SU-DHL-6 (cell line): ENCODE results near the gene GAS7.

Experiments
- H2AFZ ChIP-seq: fragments of 200-600 bp; sonication (generic); 2 replicates; pipeline ENCODE4 v1.6.1; 2014; ENCODE audit warnings: low read depth, mild to moderate bottlenecking, moderate library complexity, mixed read lengths, antibody characterized with exemption, low read length; ENCODE audit not compliant: severe bottlenecking
- H3F3A ChIP-seq: fragments of 200-600 bp; shearing (Covaris generic); 2 replicates; pipeline ENCODE4 v1.6.0; 2016; ENCODE audit warnings: antibody characterized with exemption, mild to moderate bottlenecking; ENCODE audit not compliant: insufficient read depth
- H3K27ac ChIP-seq: fragments of 200-600 bp; sonication (generic); 2 replicates; pipeline ENCODE4 v1.5.1; 2016; ENCODE audit warnings: low read depth, mild to moderate bottlenecking, low read length, moderate library complexity, mixed read lengths
- H3K27me3 ChIP-seq: fragments of 200-600 bp; sonication (generic), shearing (Covaris generic); 2 replicates; pipeline ENCODE4 v1.6.0; 2014; ENCODE audit warnings: mild to moderate bottlenecking, low read length
- H3K36me3 ChIP-seq: fragments of 200-600 bp; sonication (generic); 2 replicates; pipeline ENCODE4 v1.6.1; 2014; ENCODE audit warnings: mild to moderate bottlenecking, low read length, mixed read lengths
- H3K4me2 ChIP-seq: fragments of 300-600, 200-600 bp; shearing (Covaris generic), sonication (generic); 2 replicates; pipeline ENCODE4 v1.6.0; 2014; ENCODE audit warnings: low read length, low read depth, mild to moderate bottlenecking; ENCODE audit not compliant: poor library complexity, severe bottlenecking
- H3K4me3 ChIP-seq: fragments of 200-600 bp; sonication (generic); 2 replicates; pipeline ENCODE4 v1.5.1; 2014; ENCODE audit warnings: antibody characterized with exemption, low read length, mild to moderate bottlenecking, mixed read lengths; ENCODE audit not compliant: insufficient read depth, poor library complexity, severe bottlenecking
- H3K79me2 ChIP-seq: fragments of 200-600 bp; sonication (generic); 2 replicates; pipeline ENCODE4 v1.6.1; 2014; ENCODE audit warnings: mild to moderate bottlenecking, low read length, moderate library complexity; ENCODE audit not compliant: insufficient read depth
- H3K9ac ChIP-seq: fragments of 200-600 bp; sonication (generic); 2 replicates; pipeline ENCODE4 v1.7.0; 2014; ENCODE audit warnings: mild to moderate bottlenecking, low read length
- H3K9me2 ChIP-seq: fragments of 200-600 bp; sonication (generic); replicated peaks from 2 replicates; pipeline ENCODE4 v1.6.1; 2014; ENCODE audit warnings: low read length; ENCODE audit not compliant: insufficient read depth
- H3K9me3 ChIP-seq: fragments of 200-600 bp; sonication (generic); 2 replicates; pipeline ENCODE4 v1.6.1; 2014; ENCODE audit warnings: low read length, mixed read lengths; ENCODE audit not compliant: insufficient read depth
- H4K20me1 ChIP-seq: fragments of 200-600 bp; sonication (generic); 2 replicates; pipeline ENCODE4 v1.6.1; 2014; ENCODE audit warnings: low read depth, mild to moderate bottlenecking, antibody characterized with exemption, low read length, moderate library complexity, mixed read lengths
- CTCF ChIP-seq: fragments of 200-600 bp; sonication (generic); IDR thresholded peaks from one replicate; pipeline ENCODE4 v1.5.1; 2017; ENCODE audit warnings: antibody characterized with exemption, mild to moderate bottlenecking, low read length, moderate library complexity; ENCODE audit not compliant: insufficient read depth, poor library complexity, severe bottlenecking
- EZH2phosphoT487 ChIP-seq: fragments of 200-600 bp; sonication (generic), shearing (Covaris generic); conservative IDR thresholded peaks from 2 replicates; pipeline ENCODE4 v1.6.1; 2018; ENCODE audit warnings: mild to moderate bottlenecking, antibody characterized with exemption, low read length, moderate library complexity, mixed read lengths

GAS7 gene

GRCh38 chr17:9958586-9959281 lies 239.7 kb downstream of the GAS7 start:
- no peak overlapping the region for H3K4me2 ChIP-seq
- no peak overlapping the region for H3K9ac ChIP-seq
- H2AFZ ChIP-seq: no peak overlapping the region
- H4K20me1 ChIP-seq: no peaks in the 10 kb centered on the region
- H3K79me2 ChIP-seq: no peaks in the 10 kb centered on the region
- H3K27me3 ChIP-seq: no peaks in the 10 kb centered on the region
- no peak overlapping the region for H3K4me3 ChIP-seq
- H3F3A ChIP-seq: no peaks in the 10 kb centered on the region
- TF ChIP-seq EZH2phosphoT487 (no peak), CTCF (no peak)
- no peak overlapping the region for H3K27ac ChIP-seq
- H3K36me3 ChIP-seq: no peaks in the 10 kb centered on the region
- H3K9me3 ChIP-seq: no peaks in the 10 kb centered on the region
- H3K9me2 ChIP-seq: no peaks in the 10 kb centered on the region

DNA sequence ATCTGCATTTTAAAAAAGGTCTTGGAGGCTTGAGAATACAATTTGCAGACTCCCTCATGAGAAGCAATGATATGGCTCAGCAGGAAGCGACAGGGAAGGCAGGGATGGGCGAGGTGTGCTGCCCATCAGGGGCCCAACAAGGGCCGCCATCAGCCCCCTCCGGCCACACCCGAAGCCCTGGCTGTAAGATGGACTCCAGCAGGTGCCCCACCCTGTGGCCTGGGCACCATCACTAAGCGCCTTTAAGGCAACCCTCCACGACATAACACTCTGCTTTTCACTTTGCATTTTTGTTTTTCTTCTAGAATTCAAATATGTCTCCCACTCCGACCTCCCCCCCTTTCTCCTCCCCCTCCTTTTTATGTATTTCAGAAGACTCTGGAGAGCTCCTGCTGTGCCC lies 241.2 kb downstream of the GAS7 start:
- Histone ChIP-seq H3K79me2 (no peaks in the 10 kb centered on the region), H3K9ac (no peak overlapping the region), H3K9me3 (no peaks in the 10 kb centered on the region), H2AFZ (no peak overlapping the region), H3K4me3 (no peak overlapping the region), H3K27me3 (no peaks in the 10 kb centered on the region), H3K36me3 (no peaks in the 10 kb centered on the region), H3K9me2 (no peaks in the 10 kb centered on the region), H3K27ac (no peak overlapping the region), H4K20me1 (no peaks in the 10 kb centered on the region), H3F3A (no peaks in the 10 kb centered on the region), H3K4me2 (no peak overlapping the region)
- TF ChIP-seq CTCF: no peak

DNA sequence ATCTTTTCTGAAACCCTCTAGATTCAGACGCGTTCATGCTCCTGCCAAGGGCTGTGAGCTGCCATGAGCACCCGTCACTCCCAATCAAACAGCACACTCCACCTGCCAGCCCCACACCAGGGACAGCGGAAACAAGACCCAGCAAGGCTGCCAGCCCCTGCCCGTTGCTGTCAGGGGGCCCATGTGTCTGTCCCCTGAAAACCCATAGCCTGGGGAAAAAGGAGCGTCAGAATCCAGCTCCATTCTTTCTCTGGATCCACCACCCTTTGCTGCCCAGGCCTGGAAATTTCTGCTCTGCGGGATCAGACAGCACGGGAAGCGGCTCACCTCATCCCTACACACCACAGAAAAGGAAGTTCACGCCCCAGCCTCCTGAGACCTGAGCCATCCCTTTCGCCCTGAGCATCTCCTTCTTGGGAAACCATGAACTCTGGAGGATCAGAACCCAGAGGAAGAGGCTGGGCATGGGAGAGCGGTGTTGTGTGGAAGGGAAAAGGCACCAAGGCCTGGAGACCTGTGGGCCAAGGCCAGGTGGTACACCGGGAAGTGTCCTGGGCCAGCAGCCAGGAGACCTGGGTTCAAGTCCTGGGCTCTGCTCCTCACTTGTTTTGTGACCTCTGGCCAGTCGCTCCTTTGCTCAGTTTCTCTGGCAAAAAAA lies 241.8 kb downstream of the GAS7 start:
- H3K9me3 ChIP-seq: no peaks in the 10 kb centered on the region
- no peak overlapping the region for H3K4me3 ChIP-seq
- no peaks in the 10 kb centered on the region for H3K9me2 ChIP-seq
- H4K20me1 ChIP-seq: no peaks in the 10 kb centered on the region
- H3K4me2 ChIP-seq: no peak overlapping the region
- H3K27ac ChIP-seq: no peak overlapping the region
- H3K36me3 ChIP-seq: no peaks in the 10 kb centered on the region
- no peaks in the 10 kb centered on the region for H3K79me2 ChIP-seq
- TF ChIP-seq EZH2phosphoT487: no peak
- no peak for TF ChIP-seq CTCF
- H3K27me3 ChIP-seq: no peaks in the 10 kb centered on the region
- H3F3A ChIP-seq: no peaks in the 10 kb centered on the region
- no peak overlapping the region for H2AFZ ChIP-seq
- no peak overlapping the region for H3K9ac ChIP-seq
